GM19468 (cell line): ENCODE data around the gene PHC3.
"Not testable (repeated sequence)": the region's sequence is repeated elsewhere in the genome, so short reads cannot be mapped to it uniquely, and the experiment has no call there.

Source experiments
- ATAC-seq: cut with Tn5 transposase; IDR thresholded peaks from one replicate; pipeline ENCODE4 v1.9.1; 2021; ENCODE audit warnings: mild to moderate bottlenecking, moderate library complexity, moderate number of reproducible peaks; ENCODE audit not compliant: unreplicated experiment; ENCODE audit errors: extremely low read depth

The PHC3 gene

GRCh38 chr3:170196833-170197232, 15.3 kb upstream of the PHC3 start:
- no peak for ATAC-seq

GRCh38 chr3:170195759-170196158, 14.2 kb upstream of the PHC3 start:
- not testable (repeated sequence) for ATAC-seq

GRCh38 chr3:170189398-170190256, 8.1 kb upstream of the PHC3 start:
- ATAC-seq, result no peak

GRCh38 chr3:170180079-170180907, 1.2 kb downstream of the PHC3 start:
- ATAC-seq, result no peak

- ATAC-seq, result no peak
Observed at GRCh38 chr3:170179432-170179831, 2.1 kb downstream of the PHC3 start.

GRCh38 chr3:170178651-170179050, 2.9 kb downstream of the PHC3 start:
- ATAC-seq, result no peak

GRCh38 chr3:170171563-170171962, 10.0 kb downstream of the PHC3 start:
- ATAC-seq, result peak; percentile 61

- ATAC-seq, result no peak
Observed at GRCh38 chr3:170164717-170165116, 16.8 kb downstream of the PHC3 start.

GRCh38 chr3:170163956-170164645, 17.4 kb downstream of the PHC3 start:
- ATAC-seq, result no peak

- no peak for ATAC-seq
Observed at GRCh38 chr3:170162630-170163029, 18.9 kb downstream of the PHC3 start.

GRCh38 chr3:170162052-170162451, 19.5 kb downstream of the PHC3 start:
- ATAC-seq, result no peak

- ATAC-seq, result no peak
Observed at GRCh38 chr3:170159933-170160332, 21.6 kb downstream of the PHC3 start.

GRCh38 chr3:170159459-170159858, 22.1 kb downstream of the PHC3 start:
- peak; percentile 19 for ATAC-seq

- ATAC-seq, result no peak
Observed at GRCh38 chr3:170155604-170156003, 25.9 kb downstream of the PHC3 start.

GRCh38 chr3:170154569-170155143, 26.9 kb downstream of the PHC3 start:
- peak; percentile 68 for ATAC-seq

GRCh38 chr3:170154084-170154483, 27.4 kb downstream of the PHC3 start:
- ATAC-seq, result no peak

GRCh38 chr3:170151536-170151935, 30.0 kb downstream of the PHC3 start:
- ATAC-seq, result no peak

GRCh38 chr3:170149016-170149415, 32.5 kb downstream of the PHC3 start:
- ATAC-seq, result no peak

- no peak for ATAC-seq
Observed at GRCh38 chr3:170145278-170145677, 36.3 kb downstream of the PHC3 start.

- ATAC-seq, result peak; percentile 90
Observed at GRCh38 chr3:170144437-170144843, 37.1 kb downstream of the PHC3 start.
